ENCODE data around the gene HOMER1.

DNA sequence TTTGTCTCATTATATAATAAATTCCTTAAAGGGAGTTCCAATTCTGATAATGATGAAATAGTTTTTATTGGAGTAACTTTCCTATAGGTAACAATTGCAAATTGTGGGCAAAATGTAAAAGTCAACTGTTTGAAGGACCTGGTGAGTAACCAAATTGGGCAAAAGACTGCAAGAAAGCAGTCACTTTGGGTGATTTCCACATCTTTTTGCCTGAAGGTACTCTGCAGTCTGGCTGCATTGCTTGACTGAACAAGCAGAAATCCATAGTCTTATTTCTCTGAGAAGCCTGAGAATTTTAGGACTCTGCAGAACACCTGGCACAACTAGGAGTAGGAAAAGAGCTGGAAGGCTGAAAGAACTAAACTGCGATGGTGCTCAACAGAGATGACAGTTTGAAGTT lies 114.9 kb downstream of the HOMER1 start:
- TF ChIP-seq, protein P1, sequence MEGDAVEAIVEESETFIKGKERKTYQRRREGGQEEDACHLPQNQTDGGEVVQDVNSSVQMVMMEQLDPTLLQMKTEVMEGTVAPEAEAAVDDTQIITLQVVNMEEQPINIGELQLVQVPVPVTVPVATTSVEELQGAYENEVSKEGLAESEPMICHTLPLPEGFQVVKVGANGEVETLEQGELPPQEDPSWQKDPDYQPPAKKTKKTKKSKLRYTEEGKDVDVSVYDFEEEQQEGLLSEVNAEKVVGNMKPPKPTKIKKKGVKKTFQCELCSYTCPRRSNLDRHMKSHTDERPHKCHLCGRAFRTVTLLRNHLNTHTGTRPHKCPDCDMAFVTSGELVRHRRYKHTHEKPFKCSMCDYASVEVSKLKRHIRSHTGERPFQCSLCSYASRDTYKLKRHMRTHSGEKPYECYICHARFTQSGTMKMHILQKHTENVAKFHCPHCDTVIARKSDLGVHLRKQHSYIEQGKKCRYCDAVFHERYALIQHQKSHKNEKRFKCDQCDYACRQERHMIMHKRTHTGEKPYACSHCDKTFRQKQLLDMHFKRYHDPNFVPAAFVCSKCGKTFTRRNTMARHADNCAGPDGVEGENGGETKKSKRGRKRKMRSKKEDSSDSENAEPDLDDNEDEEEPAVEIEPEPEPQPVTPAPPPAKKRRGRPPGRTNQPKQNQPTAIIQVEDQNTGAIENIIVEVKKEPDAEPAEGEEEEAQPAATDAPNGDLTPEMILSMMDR (conservative IDR thresholded peaks at IDR 0.05): no peak
- TF ChIP-seq EZH2 (IDR thresholded peaks at IDR 0.05; ENCODE audit: low read depth): no peak
